GM18870 (cell line): ENCODE measurements around the gene CUTC.

Experiments used
- ATAC-seq: cut with Tn5 transposase; IDR thresholded peaks from one replicate; pipeline ENCODE4 v1.9.1; 2021; ENCODE audit warnings: moderate library complexity; ENCODE audit not compliant: unreplicated experiment

The CUTC gene

GRCh38 chr10:99782447-99783286, 50.6 kb downstream of the CUTC start, which contains the start of gene ABCC2:
Gene ABCC2 (plus strand): TSS chr10:99782640. CDS start chr10:99782845, 205 bp downstream.
- ATAC-seq = no peak

GRCh38 chr10:99784016-99784726, 52.1 kb downstream of the CUTC start:
- no peak for ATAC-seq

- ATAC-seq = no peak
Observed at GRCh38 chr10:99784727-99785441, 52.9 kb downstream of the CUTC start.

GRCh38 chr10:99785646-99786045, 53.6 kb downstream of the CUTC start:
- no peak for ATAC-seq

- ATAC-seq = no peak
Observed at GRCh38 chr10:99787311-99787710, 55.3 kb downstream of the CUTC start.

GRCh38 chr10:99787782-99788445, 55.9 kb downstream of the CUTC start:
- no peak for ATAC-seq

GRCh38 chr10:99788598-99789256, 56.7 kb downstream of the CUTC start:
- no peak for ATAC-seq

- ATAC-seq = no peak
Observed at GRCh38 chr10:99791831-99792230, 59.8 kb downstream of the CUTC start.

- ATAC-seq = no peak
Observed at GRCh38 chr10:99793819-99794218, 61.8 kb downstream of the CUTC start.

- no peak for ATAC-seq
Observed at GRCh38 chr10:99796928-99797327, 64.9 kb downstream of the CUTC start.

GRCh38 chr10:99798031-99798430, 66.0 kb downstream of the CUTC start:
- ATAC-seq = no peak

GRCh38 chr10:99798920-99799319, 66.9 kb downstream of the CUTC start:
- ATAC-seq = no peak

- ATAC-seq = no peak
Observed at GRCh38 chr10:99799613-99800012, 67.6 kb downstream of the CUTC start.

- ATAC-seq = no peak
Observed at GRCh38 chr10:99804471-99804870, 72.4 kb downstream of the CUTC start.

- ATAC-seq = no peak
Observed at GRCh38 chr10:99805190-99805589, 73.2 kb downstream of the CUTC start.
